ENCODE measurements around the gene BRD7. TPM values are rescaled to one million over a fixed set of nuclear protein-coding genes. Genes with fewer than 3 reads are reported as not detected.
"Not testable (repeated sequence)": the region's sequence is repeated elsewhere in the genome, so short reads cannot be mapped to it uniquely, and the experiment has no call there.

BRD7 gene
- total RNA-seq, 1 experiment from 2014 or later: 49.1 TPM

- DNase-seq (ENCODE audit: low read depth): no peak
Measured at GRCh38 chr16:50359626-50360025, 9.2 kb downstream of the BRD7 start.

DNA sequence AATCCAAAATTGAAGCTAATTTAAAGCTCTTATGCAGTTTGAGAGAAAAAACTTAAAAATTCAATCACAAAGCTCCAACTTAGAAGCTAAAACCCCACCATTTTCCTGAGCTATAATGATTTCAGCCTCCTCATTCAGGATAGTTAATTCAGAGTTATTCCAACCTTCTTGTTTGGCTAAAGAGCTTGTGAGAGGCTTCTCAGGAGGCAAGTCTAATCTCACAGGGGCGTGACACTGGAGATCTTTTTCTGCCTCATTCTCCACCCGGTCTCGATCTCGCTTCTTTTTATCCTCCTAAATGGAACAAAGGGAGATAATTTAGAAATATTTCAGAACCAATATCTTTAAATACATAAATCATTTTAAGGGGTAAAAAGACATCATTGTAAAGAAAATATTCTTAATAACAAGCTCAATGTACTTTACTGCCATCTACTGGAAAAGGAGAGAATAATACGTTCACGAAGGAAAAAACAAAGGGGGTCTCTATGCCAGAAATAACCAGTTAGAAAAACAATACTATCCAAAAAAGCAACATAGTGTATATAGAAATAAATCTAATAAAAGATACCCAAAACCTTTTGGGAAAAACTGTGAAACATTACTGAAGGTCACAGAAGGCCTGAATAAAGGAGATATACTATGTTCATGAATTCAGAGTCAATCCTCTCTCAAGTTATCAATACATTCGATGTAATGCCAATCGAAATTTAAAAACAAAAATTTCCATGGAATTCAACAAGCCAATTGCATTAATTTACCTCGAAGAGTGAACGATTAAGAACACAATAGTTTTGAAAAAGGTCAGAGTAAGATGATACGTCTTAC, 13.9 kb downstream of the BRD7 start:
- DNase-seq (ENCODE audit: low read depth): no peak

- DNase-seq (ENCODE audit: low read depth): no peak
Measured at GRCh38 chr16:50354082-50354481, 14.7 kb downstream of the BRD7 start.

GRCh38 chr16:50351952-50352351, 16.8 kb downstream of the BRD7 start:
- no peak for DNase-seq (ENCODE audit: low read depth)

DNA sequence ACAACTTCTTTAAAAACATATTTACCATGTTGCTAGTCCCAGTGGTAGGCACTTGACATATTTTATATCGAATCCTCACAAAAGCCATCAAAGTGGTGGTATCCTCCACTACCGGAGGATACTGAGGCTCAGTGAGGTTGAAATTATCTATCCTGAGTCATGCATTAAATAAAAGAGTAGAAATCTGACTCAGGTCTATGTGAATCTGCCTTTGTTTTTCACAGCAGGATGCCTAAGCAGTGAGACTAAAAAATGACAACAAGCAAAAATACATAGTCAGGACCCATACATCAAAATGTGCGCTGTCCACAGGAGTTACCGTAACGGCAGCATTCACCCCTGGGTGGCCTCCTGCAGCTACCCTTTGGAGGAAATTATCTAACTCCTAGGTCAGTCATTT, 17.7 kb downstream of the BRD7 start:
- DNase-seq (ENCODE audit: low read depth): no peak

GRCh38 chr16:50345210-50345609, 23.6 kb downstream of the BRD7 start:
- DNase-seq (ENCODE audit: low read depth): not testable (repeated sequence)

DNA sequence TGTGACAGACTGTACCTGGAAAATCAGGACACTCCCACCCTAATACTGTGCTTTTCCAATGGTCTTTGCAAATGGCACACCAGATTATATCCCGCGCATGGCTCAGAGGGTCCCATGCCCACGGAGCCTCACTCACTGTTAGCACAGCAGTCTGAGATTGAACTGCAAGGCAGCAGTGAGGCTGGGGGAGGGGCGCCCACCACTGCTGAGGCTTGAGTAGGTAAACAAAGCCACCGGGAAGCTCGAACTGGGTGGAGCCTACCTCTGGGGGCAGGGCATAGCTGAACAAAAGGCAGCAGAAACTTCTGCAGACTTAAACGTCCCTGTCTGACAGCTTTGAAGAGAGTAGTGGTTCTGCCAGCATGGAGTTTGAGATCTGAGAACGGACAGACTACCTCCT, 25.2 kb downstream of the BRD7 start:
- not testable (repeated sequence) for DNase-seq (ENCODE audit: low read depth)

GRCh38 chr16:50340578-50340977, 28.2 kb downstream of the BRD7 start:
- no peak for DNase-seq (ENCODE audit: low read depth)

DNA sequence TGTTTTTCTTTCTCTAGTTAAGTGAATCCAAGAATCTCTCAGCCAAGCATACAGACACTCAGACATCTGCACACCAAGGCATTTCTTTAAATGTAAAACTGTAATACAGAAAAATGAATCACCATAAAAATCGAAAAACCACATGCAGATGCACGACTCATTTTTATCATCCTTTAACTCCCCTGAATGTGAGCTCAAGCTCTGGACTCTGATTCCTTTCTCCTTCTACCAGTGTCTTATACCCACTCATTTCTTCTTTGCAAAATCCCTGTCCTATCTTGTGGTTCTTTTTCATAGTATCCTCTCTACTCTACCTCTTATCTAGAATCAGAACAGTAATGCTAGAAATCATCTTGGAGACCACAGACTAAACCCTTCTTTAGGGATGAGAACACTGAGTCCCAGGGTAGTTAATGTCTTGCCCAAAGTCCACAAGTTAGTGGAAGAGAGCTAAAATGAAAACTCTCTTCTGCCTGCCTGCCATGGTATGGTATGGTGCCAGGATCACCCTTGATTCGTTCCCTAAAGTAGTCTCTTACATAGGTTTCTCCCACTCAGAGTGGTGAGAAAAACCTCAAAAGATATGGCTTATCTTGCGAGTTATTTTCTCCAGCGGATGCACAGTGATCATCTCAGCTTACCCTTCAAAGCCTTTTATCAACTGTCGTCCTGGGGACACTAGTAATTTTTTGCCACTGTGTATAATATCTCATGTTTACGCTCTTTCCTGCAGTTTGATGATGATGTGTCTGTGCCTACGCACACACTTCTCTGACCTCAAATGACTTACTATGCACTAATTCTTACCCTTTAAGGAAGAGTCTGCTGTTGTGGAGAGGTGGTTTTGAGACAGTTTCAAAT, 30.2 kb downstream of the BRD7 start:
- DNase-seq (ENCODE audit: low read depth): peak; percentile 17

DNA sequence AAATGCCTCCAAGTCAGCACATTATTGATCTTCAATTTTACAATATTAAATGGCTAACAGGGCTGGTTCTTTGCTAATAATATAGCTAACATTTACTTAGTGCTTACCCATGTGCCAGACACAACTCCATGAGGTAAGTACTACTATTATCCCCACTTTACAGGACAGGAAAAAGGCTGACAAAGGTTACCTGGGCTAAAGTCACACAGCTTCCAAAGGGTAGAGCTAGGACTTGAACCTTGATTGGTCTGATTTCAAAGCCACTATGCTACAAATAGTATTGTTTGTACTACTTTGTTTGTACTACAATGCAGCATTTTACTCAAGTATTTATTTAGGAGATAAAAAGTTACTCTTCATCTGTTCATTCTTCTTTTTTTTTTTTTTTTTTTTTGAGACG, 31.9 kb downstream of the BRD7 start:
- DNase-seq (ENCODE audit: low read depth): no peak

DNA sequence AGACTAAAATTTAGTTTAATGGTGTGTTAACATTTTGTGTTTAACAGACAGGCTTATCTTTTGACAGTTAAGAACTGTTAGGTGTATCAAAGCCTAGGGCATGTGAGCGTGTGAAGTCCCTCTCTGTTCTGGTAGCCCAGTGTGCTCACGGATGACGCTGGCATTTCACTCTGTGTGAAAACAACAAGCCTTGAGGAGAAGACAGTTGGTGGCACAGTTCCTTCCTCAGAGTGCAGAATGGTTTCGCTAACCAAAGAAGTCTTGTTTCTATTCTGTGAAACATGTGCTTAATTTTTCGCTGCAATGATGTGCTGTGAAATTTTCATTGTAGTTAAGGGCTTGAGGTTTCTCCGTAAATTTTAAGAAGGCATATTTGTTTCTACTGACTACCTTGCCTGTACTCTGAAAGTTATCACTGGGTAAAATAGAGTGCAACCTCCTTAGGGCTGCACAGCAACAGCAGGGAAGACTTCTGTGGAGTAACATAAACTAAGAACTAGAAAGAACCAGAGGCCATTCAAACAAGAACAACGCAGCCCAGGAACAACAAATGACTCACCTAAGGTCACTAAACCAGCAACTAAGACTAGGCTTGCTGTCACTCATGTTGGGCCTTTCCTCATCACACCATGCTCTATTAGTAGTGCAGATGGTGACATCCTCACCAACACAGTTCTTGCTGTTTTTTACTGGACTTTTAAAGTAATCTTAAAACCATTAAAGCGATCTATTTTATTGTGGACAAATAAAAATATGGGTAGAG, 33.4 kb downstream of the BRD7 start:
- peak; percentile 18 for DNase-seq (ENCODE audit: low read depth)

DNA sequence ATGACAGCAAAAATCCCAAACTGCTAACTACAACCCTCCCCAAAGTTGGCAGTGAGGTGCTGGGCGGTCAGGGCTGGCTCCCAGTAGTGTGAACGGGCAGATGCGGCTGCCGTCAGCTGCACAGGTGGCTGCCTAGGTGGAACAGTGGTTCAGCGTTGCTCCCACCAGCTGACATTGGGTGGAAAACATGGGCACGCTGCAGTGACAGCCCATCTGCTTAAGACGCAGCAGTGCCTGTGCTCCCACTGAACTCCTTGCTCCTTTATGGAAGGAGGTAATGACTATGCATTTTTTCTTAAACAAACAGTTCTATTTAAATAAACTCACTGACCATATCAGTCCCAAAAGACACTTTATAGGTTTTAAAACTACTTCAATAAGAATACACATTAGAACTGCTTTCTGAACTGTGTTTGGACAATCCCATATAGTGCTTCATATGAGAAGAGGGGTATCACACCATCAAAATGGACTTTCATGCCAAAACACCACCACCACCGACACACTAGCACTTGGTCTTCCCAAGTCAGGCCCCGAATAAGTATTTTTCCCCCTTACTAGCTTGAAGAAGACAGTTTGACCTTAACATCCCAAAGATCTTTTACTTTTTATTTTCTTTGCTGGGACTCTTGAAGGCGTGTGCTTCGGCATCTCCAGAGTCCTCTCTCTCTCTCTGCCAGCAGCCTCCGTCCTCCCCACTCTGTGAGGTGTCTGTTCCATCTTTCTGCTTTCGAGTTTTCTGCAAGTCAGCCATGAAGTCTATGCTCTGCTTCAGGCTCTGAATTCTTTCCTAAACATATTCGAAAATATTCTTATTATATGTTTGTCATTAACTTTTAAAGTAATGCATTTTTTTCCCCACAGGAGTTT, 34.4 kb downstream of the BRD7 start:
- DNase-seq (ENCODE audit: low read depth): no peak

GRCh38 chr16:50332599-50332998, 36.2 kb downstream of the BRD7 start:
- no peak for DNase-seq (ENCODE audit: low read depth)

DNA sequence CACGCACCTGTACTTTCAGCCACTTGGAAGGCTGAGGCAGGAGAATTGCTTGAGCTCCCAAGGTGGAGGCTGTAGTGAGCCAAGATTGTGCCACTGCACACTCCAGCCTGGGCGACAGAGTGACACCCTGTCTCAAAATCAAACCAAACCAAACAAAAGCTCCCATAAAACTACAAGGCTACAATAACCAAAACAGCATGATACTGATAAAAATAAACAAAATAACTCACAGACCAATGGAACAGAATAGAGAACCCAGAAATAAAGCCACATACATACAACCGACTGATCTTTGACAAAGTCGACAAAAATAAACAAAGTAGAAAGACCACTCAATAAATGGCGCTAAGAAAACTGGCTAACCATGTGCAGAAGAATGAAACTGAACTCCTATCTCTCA, 37.2 kb downstream of the BRD7 start:
- no peak for DNase-seq (ENCODE audit: low read depth)

DNA sequence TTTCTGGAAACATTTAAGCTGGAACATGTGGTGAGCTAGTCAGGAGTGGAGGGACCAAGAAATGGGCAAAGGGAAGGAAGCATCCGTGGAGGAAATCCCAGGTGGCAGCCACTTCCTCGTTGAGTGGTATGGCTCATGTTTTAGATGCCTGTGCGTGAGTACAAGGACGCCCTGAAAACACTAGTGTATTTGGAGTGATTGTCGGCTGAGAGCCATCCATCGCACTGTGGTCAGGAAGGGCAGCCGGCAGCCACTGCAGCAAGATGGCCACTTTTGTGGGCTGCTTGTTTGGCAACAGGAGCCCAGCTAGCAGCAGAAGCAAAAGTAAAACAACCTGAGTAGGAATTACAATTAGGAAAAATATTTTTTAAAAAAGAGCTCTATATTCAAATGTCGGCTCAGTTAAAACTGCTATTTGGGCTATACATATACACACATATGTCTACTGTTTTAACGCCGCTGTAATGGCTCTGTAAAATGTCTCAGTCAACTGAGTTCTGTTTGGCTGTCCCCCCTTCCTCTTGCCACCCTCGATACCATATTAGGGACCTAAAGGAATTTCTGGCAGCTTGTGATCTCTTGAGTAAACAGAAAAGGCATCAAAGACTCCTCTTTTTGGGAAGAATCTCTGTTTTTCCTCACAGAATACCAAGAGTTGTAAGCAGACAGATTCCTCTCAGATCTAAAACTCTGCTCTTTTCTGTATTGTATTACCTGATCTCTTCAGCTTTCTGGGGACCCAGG, 39.2 kb downstream of the BRD7 start:
- no peak for DNase-seq (ENCODE audit: low read depth)

DNA sequence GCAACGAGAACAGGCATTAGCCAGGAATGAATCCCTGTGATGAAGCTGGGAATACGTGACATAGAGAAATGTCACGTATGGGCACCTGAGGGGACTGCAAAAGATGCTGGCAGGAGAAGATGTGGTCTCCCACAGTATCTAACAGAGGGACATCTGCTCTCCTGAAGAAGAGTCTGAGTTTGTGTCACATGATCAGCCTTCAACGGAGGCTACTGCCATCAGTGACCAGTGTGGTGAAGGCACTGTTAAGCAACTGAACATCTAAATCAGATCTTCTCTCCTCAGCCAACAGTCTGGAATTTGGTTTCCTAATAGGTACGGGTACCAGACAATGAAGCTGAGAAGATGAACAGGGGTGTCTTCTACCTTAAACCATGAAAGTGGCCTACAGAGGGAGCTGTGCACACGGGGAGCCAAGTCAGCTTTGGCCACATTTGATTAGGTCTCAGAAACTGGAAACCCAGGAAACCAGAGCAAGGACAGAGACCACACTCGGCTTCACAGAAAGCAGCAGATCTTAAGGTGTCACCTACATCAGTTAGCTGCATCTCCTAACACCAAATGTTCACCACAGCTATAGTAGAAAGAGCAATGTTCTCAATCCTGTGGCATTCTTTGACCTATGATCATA, 41.8 kb downstream of the BRD7 start:
- DNase-seq (ENCODE audit: low read depth): no peak

GRCh38 chr16:50326264-50326663, 42.5 kb downstream of the BRD7 start:
- no peak for DNase-seq (ENCODE audit: low read depth)

DNA sequence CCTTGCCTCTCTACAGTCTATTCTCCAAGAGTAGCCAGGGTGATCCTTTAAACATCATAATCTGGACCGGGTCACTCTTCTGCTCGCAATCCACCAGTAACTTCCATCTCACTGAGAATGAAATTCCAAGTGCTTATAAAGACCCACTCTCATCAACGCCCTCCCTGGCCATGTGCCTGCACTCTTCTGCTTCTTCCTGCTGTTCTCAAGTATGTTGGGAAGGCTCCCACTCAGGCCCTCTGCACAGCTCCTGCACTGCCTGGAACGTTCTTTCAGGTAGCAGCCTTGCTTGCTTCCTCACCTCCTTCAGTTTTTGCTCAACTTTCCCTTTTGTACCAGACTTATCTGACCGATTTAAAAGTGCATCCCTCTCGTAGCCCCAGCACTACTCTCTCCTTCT, 44.4 kb downstream of the BRD7 start:
- no peak for DNase-seq (ENCODE audit: low read depth)

GRCh38 chr16:50323335-50324011, 45.3 kb downstream of the BRD7 start:
- DNase-seq (ENCODE audit: low read depth): peak; percentile 72

Data from LHCN-M2 (cell line).